GM13976 (cell line): Measurements from ENCODE around the gene POLDIP3.
"Not testable (repeated sequence)": the region's sequence is repeated elsewhere in the genome, so short reads cannot be mapped to it uniquely, and the experiment has no call there.

Source experiments
- DNase-seq: peaks from one replicate; pipeline ENCODE4 v3.0.0; 2012; ENCODE audit warnings: low spot score
- CTCF ChIP-seq: IDR thresholded peaks from 2 replicates; pipeline ENCODE4 v1.5.1; 2012; ENCODE audit warnings: borderline replicate concordance, mild to moderate bottlenecking; ENCODE audit not compliant: insufficient read depth; ENCODE audit errors: extremely low read depth, missing control alignments, control extremely low read depth
- in situ Hi-C: fragments of 300-500 bp; cut with MboI; formaldehyde crosslinking; loops from one replicate; pipeline ENCODE4 v1.12.0; 2022; ENCODE audit warnings: low sequenced_read_pairs, mixed read lengths, inconsistent platforms; ENCODE audit not compliant: unreplicated experiment

POLDIP3 gene

GRCh38 chr22:42549331-42550060, 65.2 kb downstream of the POLDIP3 start:
- in situ Hi-C loops = no loop called here
- no peak for TF ChIP-seq CTCF
- peak; percentile 4 for DNase-seq

DNA sequence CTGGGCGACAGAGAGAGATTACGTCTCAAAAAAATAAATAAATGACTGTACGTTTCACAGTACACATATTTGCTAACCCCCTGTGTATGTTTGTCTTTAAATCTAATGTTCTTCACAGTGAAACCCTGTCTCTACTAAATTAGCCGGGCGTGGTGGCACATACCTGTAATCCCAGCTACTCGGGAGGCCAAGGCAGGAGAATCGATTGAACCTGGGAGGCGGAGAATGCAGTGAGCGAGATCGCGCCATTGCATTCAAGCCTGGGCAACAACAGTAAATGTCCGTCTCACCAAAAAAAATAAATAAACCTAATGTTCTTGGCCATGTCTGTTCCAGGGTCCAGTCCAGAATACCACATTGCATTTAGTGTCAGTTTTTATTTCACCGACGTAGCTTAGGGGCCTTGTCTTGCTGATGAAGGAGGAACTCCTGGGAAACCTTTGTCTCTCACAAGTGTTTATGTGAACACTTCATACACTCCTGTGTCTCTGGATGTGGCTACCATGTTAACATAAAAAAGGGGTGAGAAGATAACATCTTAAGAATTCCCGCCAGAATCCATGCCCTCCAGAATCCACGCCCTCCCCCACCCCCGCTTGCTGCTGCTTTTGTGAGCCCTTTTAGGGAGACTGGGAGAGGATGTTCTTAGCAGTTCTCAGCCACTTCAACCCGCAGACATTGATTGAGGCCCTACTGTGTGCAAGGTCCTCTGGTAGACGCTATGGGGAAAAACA, 65.9 kb downstream of the POLDIP3 start:
- no peak for TF ChIP-seq CTCF
- in situ Hi-C loops = no loop called here

GRCh38 chr22:42548126-42548525, 66.6 kb downstream of the POLDIP3 start:
- in situ Hi-C loops, DNase-seq: not testable (repeated sequence)

More for the DNA sequence above, 65.9 kb downstream of the POLDIP3 start:
- no peak for DNase-seq

- no peak for TF ChIP-seq CTCF
- no peak for DNase-seq
- in situ Hi-C loops = no loop called here
Observed at GRCh38 chr22:42547562-42547961, 67.1 kb downstream of the POLDIP3 start.

DNA sequence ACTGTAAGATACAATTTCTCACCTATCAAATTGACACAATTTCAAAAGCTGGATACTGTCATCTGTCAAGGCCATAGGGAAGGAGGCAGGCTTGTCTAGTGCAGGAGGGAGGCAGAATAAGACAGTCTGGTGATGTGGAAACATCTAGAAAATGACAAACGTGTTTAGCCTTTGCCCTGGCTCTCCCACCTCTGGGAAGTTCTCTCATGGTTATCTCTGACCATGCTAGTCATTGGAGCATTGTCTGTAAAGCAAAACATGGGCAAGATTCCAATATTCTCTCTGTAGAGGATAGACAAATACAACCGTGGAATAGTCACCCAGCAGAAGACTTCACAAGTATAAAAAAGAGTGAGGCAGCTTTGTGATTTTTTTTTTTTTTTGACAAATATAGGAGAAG, 70.0 kb downstream of the POLDIP3 start:
- no peak for TF ChIP-seq CTCF
- no peak for DNase-seq
- in situ Hi-C loops = no loop called here

GRCh38 chr22:42539236-42539771, 75.4 kb downstream of the POLDIP3 start:
- in situ Hi-C loops, DNase-seq: not testable (repeated sequence)

DNA sequence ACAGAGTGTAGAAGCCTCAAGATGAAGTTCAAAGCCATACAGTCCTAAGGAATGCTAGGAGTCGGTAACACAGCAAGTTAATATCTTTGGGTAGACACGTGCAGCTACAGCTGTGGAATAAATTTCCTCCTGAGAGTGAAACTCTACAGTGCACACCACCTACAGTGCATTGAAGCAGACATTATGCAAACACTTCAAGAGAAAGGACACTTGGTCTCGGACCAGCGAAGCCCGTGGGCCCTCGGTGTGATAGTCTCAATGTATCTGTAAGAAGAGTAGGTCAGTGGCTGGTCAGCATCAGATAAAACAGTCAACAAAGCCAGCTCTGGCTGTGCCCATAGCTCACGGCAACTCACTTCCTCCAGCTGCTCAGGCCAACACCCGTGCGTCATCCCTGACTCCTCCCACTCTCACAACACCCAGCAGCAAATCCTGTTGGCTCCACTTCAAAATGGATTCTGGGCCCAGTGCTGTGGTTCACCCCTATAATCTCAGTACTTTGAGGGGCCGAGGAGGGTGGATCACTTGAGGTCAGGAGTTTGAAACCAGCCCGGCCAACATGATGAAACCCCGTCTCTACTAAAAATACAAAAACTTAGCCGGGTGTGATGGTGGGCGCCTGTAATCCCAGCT, 77.4 kb downstream of the POLDIP3 start:
- in situ Hi-C loops, DNase-seq: not testable (repeated sequence)

DNA sequence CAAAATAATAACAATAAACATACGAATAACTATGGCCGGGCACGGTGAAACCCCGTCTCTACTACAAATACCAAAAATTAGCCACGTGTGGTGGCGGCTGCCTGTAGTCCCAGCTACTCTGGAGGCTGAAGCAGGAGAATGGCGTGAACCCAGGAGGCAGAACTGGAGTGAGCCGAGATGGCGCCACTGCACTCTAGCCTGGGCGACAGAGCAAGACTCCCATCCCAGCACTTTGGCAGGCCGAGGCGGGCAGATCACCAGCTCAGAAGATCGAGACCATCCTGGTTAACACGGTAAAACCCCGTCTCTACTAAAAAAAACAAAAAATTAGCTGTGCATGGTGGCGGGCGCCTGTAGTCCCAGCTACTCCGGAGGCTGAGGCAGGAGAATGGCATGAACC, 78.0 kb downstream of the POLDIP3 start:
- DNase-seq, in situ Hi-C loops: not testable (repeated sequence)
